ENCODE data around the gene P4HB. TPM values are rescaled to one million over a fixed set of nuclear protein-coding genes. Genes with fewer than 3 reads are reported as not detected.

Gene P4HB
- 100 to 1,000 TPM; 365 to 534 (median 475) TPM for polyA plus RNA-seq

DNA sequence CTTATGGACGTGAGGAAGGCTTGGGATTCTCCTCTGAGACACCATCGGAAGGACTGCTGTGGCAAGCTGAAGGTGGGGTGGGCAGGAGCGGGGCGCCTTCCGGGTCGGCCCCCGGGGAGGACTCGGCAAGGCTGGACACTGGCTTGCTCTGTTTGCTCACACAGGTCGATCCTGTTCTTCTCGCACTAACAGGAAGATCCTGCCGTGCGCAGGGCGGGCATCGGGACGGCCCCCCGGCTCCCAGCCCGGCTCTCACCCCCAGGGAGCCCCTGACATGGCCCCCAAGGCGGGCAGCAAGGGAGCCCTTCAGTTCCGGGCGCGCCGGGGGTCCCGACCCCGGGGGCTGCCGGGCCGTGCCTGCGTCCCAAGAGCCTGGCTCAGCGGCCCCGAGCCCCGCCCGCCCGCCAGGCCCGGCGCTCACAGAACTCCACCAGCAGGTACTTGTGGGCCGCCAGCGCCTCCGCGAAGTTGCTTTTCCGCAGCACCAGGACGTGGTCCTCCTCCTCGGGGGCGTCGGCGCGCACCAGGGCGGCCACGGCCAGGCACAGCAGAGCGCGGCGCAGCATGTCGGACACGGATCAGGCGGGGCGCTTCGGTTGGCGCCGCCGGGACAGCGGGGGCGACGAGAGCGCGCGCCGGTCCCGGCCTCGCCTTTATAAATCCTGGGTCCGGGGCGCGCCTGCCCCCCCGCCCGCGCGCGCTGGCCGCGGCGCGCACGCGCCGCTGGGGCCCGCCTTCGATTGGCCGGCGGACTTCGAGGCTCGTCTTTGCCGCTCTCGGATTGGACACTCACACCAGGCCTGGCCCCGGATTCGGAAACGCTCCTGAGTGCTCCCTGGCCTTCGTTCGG lies at the start of gene P4HB:
Gene P4HB (minus strand): TSS at position 630 of the 850 bp plus-strand sequence. CDS start 64 bp downstream, at position 566.
- peaks cover 43 to 46% of the 10 kb centered on the region in 2 donors for H3K4me1 Mint-ChIP-seq
- peaks cover 12 to 29% (median 14%) of the 10 kb centered on the region in 3 donors for H3K27me3 Mint-ChIP-seq (ENCODE audit: low read depth in 3 of 3)

DNA sequence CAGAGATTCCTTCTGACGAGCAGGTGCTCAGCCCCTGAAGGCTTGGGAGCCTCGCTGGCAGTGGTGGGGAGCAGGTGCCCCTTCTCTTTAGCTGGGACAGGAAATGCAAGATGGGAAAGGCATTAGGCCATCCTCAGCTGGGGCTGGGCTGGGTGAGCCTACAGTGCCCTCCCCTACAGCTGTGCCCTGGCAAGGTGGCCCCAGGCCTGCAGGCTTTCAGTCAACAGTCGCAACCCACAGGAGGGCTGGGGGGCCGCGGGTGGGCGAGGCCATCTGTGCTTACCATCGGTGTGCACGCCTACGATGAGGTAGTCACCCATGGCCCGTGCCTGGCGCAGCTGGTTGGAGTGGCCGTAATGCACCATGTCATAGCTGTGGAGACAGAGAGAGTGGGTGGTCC lies 48.9 kb upstream of the P4HB start:
- Mint-ChIP-seq H3K27me3 (ENCODE audit: low read depth in 3 of 3) (peaks cover 3 to 15% (median 4%) of the 10 kb centered on the region in 3 donors), H3K4me3 (peak overlapping the region in 3 of 5 donors; percentile 56 to 88 (median 87)), H3K4me1 (peaks cover 0 to 8% of the 10 kb centered on the region in 2 donors), H3K9me3 (no peaks in the 10 kb centered on the region), H3K27ac (no peak overlapping the region), H3K36me3 (peaks cover 0 to 8% (median 5%) of the 10 kb centered on the region in 3 donors)
- DNase-seq, result no peak

More for the DNA sequence above, at the start of gene P4HB:
- no peak for DNase-seq
- peaks cover 0 to 15% (median 3%) of the 10 kb centered on the region in 3 donors for H3K36me3 Mint-ChIP-seq
- H3K9me3 Mint-ChIP-seq, result peaks cover 0 to 2% (median under 1%) of the 10 kb centered on the region in 6 donors
- peak within 1 kb of the TSS; percentile 92 to 96 (median 93) for H3K4me3 Mint-ChIP-seq
- H3K27ac Mint-ChIP-seq, result peak within 1 kb of the TSS; percentile 93 to 99 (median 98)

GRCh38 chr17:81908793-81909192 lies 48.5 kb upstream of the P4HB start:
- DNase-seq, result no peak
- Mint-ChIP-seq H3K36me3 (peaks cover 0 to 8% (median 5%) of the 10 kb centered on the region in 3 donors), H3K27ac (no peak overlapping the region), H3K9me3 (no peaks in the 10 kb centered on the region), H3K27me3 (ENCODE audit: low read depth in 3 of 3) (peaks cover 3 to 15% (median 4%) of the 10 kb centered on the region in 3 donors), H3K4me3 (no peak overlapping the region), H3K4me1 (peaks cover 0 to 8% of the 10 kb centered on the region in 2 donors)

DNA sequence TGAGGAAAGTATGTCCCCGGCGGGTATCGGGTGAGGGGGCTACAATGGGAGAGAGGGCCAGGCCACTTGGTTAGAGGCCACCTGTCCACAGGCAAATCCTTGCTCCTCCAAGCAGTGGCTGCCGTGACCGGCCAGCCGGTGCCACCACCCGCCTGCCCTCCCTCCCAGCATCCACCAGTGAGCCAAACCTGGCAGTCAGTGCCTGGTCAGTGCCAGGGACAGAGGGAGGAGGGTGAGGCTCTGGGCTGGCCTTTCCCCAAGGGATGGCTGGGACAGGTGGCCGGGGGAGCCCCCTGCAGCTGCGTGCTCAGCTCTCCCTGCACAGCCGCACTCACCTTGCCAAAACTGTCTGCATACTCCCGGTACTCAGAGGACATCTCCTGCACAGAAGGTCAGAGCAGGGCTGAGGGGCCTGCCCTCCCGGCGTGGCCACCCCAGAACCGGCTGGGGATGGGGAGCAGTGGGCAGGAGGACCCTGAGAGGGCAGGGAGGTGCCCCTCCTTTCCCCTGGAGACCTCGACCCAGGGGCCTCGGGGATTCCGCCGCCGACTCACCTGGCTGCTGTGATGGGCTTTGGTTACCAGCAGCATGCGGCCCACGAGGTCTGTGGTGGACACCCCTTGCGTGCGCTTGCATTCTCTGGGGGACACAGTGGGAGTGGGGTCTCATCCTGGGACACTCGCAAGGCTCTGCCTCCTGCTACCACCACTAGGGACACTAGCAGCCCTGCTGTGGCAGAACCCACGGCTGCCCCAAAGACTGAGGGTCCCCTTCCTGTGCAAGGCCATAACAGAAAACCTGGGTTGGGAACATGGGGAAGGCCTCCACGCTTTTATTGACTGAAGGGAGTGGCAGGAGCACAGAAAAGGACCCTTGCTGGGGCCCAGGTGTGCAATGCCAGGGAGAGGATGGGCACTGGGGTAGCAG lies 47.1 kb upstream of the P4HB start:
- H3K27me3 Mint-ChIP-seq (ENCODE audit: low read depth in 3 of 3), result peaks cover 1 to 11% (median 3%) of the 10 kb centered on the region in 3 donors
- no peak for DNase-seq
- H3K4me3 Mint-ChIP-seq, result no peak overlapping the region
- no peak overlapping the region for H3K27ac Mint-ChIP-seq
- peaks cover 0 to 8% of the 10 kb centered on the region in 2 donors for H3K4me1 Mint-ChIP-seq
- no peaks in the 10 kb centered on the region for H3K9me3 Mint-ChIP-seq
- no peaks in the 10 kb centered on the region for H3K36me3 Mint-ChIP-seq

DNA sequence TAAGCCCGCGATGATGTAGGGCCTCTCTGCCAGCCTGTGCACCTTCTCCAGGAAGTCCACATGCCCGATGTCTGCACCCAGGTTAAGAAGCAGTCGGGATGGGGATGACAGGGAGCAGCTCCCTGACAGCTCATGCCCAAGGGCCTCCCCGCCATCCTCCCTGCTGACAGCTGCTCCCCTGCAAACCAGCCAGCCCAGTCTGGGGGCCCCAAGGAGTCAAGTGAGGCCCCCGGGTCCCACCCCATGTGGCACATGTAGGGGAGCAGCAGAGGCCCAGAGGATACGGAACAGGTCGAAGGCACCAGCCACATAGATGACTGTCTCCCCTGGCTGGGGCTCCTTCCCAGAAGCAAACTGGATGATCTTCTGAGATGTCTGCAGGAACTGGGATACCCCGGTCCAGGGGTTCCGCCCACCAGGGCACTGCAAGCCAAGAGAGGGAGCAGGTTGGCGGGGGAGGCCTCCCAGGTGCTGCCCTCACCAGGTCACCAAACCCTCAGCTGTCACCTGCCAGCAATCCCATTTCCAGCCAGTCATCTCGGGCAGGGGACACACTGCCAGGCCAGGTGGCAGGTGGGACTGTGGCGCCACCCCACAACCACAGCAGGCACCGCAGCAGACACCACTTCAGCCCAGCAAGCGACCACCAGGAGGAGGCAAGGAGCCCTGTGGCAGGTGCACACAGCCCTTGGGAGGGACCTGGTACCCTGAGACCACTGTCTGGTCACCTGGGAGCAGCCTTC lies 46.3 kb upstream of the P4HB start:
- peaks cover 0 to 6% of the 10 kb centered on the region in 2 donors for H3K4me1 Mint-ChIP-seq
- H3K9me3 Mint-ChIP-seq, result no peaks in the 10 kb centered on the region
- H3K4me3 Mint-ChIP-seq, result no peak overlapping the region
- H3K27me3 Mint-ChIP-seq (ENCODE audit: low read depth in 3 of 3), result peaks cover 0 to 10% (median 2%) of the 10 kb centered on the region in 3 donors
- H3K27ac Mint-ChIP-seq, result no peak overlapping the region
- no peak for DNase-seq
- H3K36me3 Mint-ChIP-seq, result no peaks in the 10 kb centered on the region

GRCh38 chr17:81905993-81906392 lies 45.7 kb upstream of the P4HB start:
- Mint-ChIP-seq H3K4me3 (no peak overlapping the region), H3K4me1 (peaks cover 1 to 6% of the 10 kb centered on the region in 2 donors), H3K27ac (no peak overlapping the region), H3K36me3 (peaks cover 0 to 3% (median under 1%) of the 10 kb centered on the region in 3 donors), H3K9me3 (no peaks in the 10 kb centered on the region), H3K27me3 (ENCODE audit: low read depth in 3 of 3) (peaks cover 0 to 8% (median 0%) of the 10 kb centered on the region in 3 donors)
- no peak for DNase-seq

- no peak overlapping the region for H3K27ac Mint-ChIP-seq
- H3K4me1 Mint-ChIP-seq, result peaks cover 6 to 9% of the 10 kb centered on the region in 2 donors
- no peaks in the 10 kb centered on the region for H3K9me3 Mint-ChIP-seq
- no peak overlapping the region for H3K4me3 Mint-ChIP-seq
- peaks cover 0 to 7% (median 4%) of the 10 kb centered on the region in 3 donors for H3K36me3 Mint-ChIP-seq
- no peak for DNase-seq
- H3K27me3 Mint-ChIP-seq (ENCODE audit: low read depth in 3 of 3), result peaks cover 0 to 7% (median 0%) of the 10 kb centered on the region in 3 donors
Measured at GRCh38 chr17:81905424-81905875, 45.1 kb upstream of the P4HB start.

DNA sequence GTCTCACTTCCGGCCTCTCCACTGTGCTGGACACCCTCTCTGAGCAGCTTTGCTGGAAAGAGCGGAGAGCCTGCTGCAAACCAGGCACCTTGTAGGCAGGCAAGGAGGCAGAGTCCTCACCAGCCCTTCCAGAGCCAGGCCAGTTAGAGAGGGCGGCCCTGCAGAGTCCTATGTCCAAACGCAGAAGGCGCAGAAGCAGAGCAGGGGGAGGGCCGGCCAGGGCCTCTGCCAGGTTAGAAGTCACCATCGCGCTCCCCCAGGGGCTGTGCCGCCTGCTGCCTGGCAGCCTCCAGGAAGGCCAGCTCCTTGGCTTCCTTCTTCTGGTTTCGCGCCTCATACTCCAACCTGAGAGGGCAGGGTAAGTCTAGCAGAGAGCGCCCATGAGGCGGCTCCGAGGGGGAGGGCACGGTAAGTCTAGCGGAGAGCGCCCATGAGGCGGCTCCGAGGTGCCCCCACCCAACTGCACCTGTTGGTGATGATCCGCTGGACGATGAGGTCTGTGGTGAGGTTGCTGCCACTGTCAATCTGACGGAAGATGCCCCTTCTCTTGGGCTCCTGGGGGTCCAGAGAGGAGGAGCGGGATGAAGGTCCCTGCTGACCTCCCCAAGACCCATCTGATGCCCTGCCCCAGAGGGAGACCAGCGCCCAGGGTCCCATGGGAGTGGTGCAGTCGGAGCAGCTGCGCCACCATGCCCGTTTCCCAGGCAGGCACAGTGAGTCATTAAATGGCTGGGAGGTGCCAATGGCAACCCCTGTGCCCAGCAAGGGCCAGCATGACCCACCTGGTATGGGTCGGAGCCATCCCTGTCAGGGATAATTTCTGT lies 44.5 kb upstream of the P4HB start:
- peaks cover 6% of the 10 kb centered on the region in 2 donors for H3K4me1 Mint-ChIP-seq
- H3K27ac Mint-ChIP-seq, result no peak overlapping the region
- H3K9me3 Mint-ChIP-seq, result no peaks in the 10 kb centered on the region
- peaks cover 0 to 3% (median 0%) of the 10 kb centered on the region in 3 donors for H3K27me3 Mint-ChIP-seq (ENCODE audit: low read depth in 3 of 3)
- no peak overlapping the region for H3K4me3 Mint-ChIP-seq
- DNase-seq, result no peak
- peaks cover 0 to 12% (median 8%) of the 10 kb centered on the region in 3 donors for H3K36me3 Mint-ChIP-seq

DNA sequence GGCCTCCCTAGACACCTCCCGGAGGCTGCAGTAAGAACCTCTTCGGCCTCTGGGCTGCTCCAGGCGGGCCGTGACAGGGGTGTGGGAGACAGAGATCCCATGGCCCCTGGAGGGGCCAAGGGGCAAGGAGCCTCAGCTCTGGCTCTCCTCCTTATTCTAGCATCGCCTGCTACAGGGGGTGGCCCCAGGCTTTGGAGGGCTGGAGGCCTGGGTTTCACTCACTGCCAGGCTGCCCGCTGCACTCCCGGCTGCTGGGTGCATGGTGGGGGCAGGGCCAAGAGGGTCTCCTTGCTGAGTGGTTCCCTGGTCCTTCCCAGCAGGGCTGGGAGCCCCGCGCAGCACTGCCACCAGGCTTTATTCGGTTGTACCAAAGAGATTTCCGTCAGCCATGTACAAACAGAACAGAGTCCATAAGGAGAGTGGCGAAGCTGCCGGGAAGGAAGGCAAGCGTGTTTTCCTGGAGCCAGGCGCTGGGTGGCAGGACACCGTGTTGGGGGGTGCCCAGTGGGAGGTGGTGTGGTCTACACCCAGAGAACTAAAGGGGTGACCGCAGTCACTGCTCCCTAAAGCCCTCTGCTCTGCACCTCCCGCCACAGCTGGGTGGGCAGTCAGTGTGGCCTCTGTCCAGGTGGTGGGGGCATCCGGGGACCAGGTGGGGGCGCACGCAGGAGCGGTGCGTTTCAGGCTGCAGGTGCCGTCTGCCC lies 43.7 kb upstream of the P4HB start:
- H3K27me3 Mint-ChIP-seq (ENCODE audit: low read depth in 3 of 3), result peaks cover 0 to 3% (median 0%) of the 10 kb centered on the region in 3 donors
- no peaks in the 10 kb centered on the region for H3K9me3 Mint-ChIP-seq
- peaks cover 0 to 13% (median 8%) of the 10 kb centered on the region in 3 donors for H3K36me3 Mint-ChIP-seq
- H3K4me3 Mint-ChIP-seq, result no peak overlapping the region
- no peak for DNase-seq
- H3K27ac Mint-ChIP-seq, result no peak overlapping the region
- H3K4me1 Mint-ChIP-seq, result peaks cover 2 to 6% of the 10 kb centered on the region in 2 donors

DNA sequence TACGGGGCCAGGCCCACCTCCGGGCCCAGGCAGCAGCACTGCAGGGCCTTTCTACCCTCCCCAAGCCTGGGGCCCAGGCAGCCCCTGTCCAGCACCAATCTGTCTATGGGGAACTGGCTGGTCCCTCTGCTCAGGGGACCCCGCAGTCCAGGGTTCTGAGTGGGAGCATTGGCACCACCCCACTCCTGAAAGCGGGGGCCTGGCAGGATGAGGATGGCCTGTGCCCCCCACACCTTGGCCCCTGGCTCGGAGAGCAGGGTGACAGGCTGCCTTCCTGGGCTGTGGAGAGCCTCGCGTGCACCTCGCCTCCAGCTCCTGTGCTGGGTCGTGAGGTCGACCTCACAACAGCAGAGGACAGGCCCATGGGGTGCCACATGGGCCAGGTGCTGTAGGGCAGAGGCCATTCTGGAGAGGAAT lies 43.1 kb upstream of the P4HB start:
- H3K4me1 Mint-ChIP-seq, result peaks cover 2 to 6% of the 10 kb centered on the region in 2 donors
- H3K9me3 Mint-ChIP-seq, result no peaks in the 10 kb centered on the region
- no peak for DNase-seq
- H3K27me3 Mint-ChIP-seq (ENCODE audit: low read depth in 3 of 3), result peaks cover 0 to 3% (median 0%) of the 10 kb centered on the region in 3 donors
- peaks cover 0 to 13% (median 8%) of the 10 kb centered on the region in 3 donors for H3K36me3 Mint-ChIP-seq
- no peak overlapping the region for H3K27ac Mint-ChIP-seq
- no peak overlapping the region for H3K4me3 Mint-ChIP-seq

- H3K27ac Mint-ChIP-seq, result no peak overlapping the region
- peaks cover 0 to 13% (median 8%) of the 10 kb centered on the region in 3 donors for H3K36me3 Mint-ChIP-seq
- no peaks in the 10 kb centered on the region for H3K9me3 Mint-ChIP-seq
- H3K4me3 Mint-ChIP-seq, result no peak overlapping the region
- peaks cover 2 to 6% of the 10 kb centered on the region in 2 donors for H3K4me1 Mint-ChIP-seq
- peaks cover 0 to 3% (median 0%) of the 10 kb centered on the region in 3 donors for H3K27me3 Mint-ChIP-seq (ENCODE audit: low read depth in 3 of 3)
- DNase-seq, result no peak
Measured at GRCh38 chr17:81902653-81903414, 42.5 kb upstream of the P4HB start.

All from immature natural killer cell (primary cell).